ENCODE measurements around the gene KLHL2.

DNA sequence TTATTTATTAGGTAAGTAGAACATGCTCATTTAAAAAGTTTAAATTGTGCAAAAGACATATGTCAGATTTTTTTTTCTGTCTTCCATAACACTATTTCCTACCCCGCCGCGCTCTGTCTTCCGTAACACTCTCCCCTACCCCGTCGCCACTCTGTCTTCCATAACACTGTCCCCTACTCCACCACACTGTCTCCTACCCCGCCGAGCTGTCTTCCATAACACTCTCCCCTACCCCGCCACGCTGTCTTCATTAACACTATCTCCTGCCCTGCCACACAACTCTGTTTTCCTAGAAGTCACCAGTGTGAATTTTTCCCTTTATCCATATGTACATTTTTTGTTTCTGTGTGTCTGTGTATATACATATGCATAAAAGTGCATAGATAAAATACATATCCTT, 124.5 kb downstream of the KLHL2 start:
- TF ChIP-seq L3MBTL2 (conservative IDR thresholded peaks at IDR 0.05) (no peak), SUZ12 (IDR thresholded peaks at IDR 0.05) (no peak), ELF4 (IDR thresholded peaks at IDR 0.05) (no peak), PKNOX1 (IDR thresholded peaks at IDR 0.05) (no peak), CTBP1 (IDR thresholded peaks at IDR 0.05; ENCODE audit: borderline replicate concordance) (no peak), SP1 (IDR thresholded peaks at IDR 0.05) (no peak), BHLHE40 (IDR thresholded peaks at IDR 0.05; ENCODE audit: borderline replicate concordance) (no peak), NFRKB (IDR thresholded peaks at IDR 0.05) (no peak), ZNF384 (IDR thresholded peaks at IDR 0.05) (no peak), FOXK2 (IDR thresholded peaks at IDR 0.05) (no peak), TARDBP (IDR thresholded peaks at IDR 0.05) (no peak), HDGF (IDR thresholded peaks at IDR 0.05; ENCODE audit: borderline replicate concordance) (no peak), FOXM1 (IDR thresholded peaks at IDR 0.05; ENCODE audit: borderline replicate concordance) (no peak), FOXA1 (IDR thresholded peaks at IDR 0.05) (no peak)

All from HEK293T (cell line).